HPDE6-E6E7 (cell line): Measurements from ENCODE around the gene PARD6G.

Experiments
- DNase-seq: peaks from one replicate; pipeline ENCODE4 v3.0.0; 2011; ENCODE audit warnings: missing footprints; ENCODE audit errors: extremely low spot score

Gene PARD6G

DNA sequence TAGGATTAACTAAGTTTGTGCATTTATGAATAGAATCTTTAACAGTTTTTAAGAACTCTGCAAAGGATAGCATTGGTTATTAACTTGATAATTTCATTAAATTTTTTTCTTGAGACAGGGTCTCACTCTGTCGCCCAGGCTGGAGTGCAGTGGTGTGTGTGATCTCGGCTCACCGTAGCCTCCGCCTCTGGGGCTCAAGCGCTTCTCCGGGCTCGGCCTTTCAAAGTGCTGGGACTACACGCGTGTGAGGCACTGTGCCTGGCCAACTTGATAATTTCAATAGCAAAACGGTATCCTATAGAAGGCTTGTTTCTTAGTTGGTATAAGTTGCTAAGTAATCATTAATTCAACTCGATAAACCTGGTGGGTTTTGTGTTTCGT lies 100.3 kb downstream of the PARD6G start:
- no peak for DNase-seq

DNA sequence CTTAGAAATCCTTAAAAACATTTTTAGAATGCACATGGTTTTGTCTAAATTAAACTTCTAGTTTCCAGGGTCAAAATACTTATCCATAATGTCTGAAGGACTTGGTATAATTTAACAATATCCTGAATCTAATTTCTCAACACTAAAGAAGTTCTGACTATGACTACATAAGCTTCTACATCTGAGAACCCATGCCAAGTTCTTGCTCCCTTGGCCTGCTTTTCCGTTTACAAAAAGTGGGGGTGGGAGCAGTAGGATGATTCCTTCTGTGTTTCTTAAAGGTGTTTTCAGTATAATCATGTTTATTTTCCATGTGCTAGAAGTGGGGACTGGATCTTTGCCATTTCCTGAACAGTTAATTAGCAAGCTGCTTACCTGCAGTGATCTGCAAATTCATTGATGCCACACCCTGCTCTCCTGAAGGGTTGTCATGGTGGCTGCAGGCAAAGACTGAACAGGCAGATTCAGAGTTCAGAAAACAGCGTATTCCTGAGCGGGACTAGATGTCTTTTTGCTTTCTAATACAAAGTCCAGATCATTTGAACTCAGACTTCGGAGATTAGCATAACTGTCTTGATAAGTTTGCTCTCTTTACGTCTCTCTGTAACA lies 102.0 kb downstream of the PARD6G start:
- DNase-seq: no peak

DNA sequence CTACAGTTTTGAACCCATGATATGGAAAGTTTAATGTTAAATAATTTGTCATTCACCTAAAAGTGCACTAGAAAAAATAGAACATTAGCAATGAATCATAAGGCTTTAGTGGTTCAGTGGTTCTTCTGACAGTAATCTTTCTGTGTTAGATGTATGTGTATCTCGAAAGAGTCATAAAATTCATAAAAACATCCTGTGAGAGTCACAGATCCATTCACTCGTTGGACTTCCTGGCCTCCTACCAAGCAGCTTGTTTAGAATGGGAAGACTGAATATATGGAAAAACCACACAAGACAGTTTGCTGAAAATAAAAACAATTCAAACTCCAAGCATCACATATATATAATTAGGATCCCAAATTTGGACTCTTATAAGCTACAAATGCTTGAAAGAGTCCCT lies 103.4 kb downstream of the PARD6G start:
- no peak for DNase-seq

DNA sequence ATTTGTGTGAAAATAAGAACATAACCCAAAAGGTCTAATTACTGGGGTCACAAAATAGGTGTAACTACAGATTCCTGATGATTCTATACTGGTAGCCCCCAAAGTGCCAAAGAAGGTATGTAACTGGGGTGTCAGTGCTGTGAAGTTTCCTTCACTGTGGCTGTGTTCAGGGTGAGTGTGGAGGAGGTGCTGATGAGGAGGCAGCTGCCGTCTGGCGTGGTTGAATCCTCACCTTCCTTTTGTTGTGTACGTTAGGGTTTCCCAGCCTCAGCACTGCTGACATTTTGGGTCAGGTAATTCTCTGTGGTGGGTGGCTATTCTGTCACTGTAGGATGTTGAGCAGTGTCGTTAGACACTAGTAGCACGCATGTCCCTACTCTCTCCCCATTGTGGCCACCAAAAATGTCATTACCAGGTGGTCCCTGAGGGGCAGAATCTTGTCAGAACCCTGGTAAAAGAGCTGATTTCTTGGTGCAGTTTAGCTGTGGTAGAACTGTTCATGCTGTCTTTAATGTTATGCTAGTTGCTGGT lies 106.8 kb downstream of the PARD6G start:
- DNase-seq: no peak

DNA sequence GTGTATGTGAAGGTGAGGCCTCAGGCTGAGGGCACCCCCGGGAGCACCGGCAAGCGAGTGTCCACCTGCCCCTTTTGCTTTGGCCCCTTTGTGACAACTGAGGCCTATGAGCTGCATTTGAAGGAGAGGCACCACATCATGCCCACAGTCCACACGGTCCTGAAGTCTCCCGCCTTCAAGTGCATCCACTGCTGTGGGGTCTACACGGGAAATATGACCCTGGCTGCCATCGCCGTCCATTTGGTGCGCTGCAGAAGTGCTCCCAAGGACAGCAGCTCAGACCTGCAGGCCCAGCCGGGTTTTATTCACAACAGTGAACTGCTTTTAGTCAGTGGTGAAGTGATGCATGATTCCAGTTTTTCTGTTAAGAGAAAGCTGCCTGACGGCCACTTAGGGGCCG lies 109.3 kb downstream of the PARD6G start:
- DNase-seq: no peak

DNA sequence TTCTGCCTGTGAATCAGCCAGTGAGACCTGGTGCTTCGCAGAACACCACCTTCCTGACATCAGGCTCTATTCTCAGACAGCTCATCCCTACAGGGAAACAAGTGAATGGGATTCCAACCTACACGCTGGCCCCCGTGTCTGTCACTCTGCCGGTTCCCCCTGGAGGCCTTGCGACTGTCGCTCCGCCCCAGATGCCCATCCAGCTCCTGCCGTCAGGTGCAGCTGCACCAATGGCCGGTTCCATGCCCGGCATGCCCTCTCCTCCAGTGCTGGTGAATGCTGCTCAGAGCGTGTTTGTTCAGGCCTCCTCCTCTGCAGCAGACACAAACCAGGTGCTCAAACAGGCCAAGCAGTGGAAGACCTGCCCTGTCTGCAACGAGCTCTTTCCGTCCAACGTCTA lies 110.2 kb downstream of the PARD6G start:
- no peak for DNase-seq

DNA sequence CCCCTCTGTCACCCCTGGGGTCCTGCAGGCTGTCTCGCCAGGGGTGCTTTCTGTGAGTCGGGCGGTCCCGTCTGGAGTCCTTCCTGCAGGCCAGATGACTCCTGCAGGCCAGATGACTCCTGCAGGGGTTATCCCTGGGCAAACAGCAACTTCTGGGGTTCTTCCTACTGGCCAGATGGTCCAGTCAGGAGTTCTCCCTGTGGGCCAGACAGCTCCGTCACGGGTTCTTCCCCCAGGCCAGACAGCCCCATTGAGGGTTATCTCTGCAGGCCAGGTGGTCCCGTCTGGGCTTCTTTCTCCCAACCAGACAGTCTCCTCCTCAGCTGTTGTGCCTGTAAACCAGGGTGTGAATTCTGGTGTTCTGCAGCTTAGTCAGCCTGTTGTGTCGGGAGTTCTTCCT lies 110.6 kb downstream of the PARD6G start:
- DNase-seq: no peak

DNA sequence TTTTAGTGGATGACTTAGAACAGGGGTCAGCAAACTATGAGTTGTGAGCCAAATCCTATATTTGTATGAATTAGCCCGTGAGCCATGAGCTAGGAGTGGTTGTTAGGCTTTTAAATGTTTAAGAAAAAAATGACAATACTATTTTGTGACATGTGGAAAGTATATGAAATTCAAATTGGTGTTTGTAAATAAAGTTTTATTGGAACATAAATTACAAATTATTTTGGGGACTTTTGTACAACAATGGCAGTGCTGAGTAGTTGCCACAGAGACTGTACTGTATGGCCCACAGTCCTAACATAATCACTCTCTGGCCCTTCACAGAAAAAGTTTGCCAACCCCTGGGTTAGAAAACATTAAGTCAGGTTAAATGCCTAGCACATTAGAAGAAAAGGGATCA lies 112.2 kb downstream of the PARD6G start:
- no peak for DNase-seq

DNA sequence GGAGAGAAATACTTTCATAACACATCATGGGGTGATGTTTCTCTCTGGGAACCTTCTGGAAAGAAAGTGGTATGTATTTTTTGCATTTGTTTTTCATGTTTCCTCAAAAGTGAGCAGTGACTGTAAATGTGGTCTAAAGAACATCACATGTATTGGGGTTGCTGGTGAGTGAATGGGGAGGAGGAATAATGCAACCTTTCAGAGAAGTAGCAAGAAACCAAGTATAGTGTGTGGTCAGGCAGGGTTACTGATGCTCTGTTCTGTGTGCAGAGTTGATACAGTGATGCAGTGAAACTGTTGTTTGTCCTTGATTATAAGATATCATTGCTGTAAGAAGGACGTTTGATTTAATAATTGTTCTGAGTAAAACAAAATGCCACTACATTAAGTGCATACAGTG lies 114.2 kb downstream of the PARD6G start:
- no peak for DNase-seq

DNA sequence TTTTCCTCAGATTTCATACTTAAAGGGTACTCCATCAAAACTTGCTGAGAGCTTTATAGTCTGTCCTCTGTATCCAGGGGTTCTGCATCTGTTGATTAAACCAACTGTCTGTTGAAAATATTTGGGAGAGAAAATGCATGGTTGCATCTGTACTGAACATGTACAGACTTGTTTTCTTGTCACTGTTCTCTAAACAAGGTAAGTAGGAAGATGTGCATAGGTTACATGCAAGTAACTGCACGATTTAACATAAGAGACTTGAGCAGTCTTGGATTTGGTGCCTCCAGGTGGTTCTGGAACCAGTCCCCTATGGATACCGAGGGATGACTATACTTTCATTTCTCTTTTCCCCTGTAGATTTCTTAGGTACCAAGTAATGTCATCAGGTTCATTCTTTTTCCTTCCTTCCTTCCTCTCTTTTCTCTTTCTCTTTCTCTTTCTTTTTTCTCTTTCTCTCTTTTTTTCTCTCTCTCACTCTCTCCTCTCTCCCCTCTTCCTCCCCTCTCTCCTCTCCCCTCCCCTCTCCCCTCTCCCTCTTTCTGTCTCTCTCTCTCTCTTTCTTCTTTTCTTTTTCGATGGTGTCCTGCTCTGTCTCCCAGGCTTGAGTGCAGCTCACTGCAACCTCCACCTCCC lies 115.0 kb downstream of the PARD6G start:
- no peak for DNase-seq

DNA sequence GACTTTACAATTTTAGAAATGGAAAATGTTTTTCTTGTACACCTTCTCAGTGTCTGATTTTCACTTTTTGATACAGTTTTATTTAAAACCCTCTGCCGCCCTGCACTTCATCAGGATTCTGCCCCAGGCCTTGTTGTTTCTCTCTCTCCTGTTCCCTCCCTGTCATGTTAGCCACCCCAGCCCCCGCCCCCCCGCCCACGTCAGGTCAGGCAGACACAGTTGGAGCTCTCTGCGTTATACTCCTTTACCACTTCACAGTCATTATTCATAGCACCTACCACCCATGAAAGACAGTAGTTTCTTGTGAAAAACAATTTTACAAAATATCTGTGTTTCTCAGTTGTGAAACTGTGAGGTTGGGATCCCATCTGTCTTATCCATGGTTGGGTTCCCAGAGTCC lies 116.8 kb downstream of the PARD6G start:
- no peak for DNase-seq

DNA sequence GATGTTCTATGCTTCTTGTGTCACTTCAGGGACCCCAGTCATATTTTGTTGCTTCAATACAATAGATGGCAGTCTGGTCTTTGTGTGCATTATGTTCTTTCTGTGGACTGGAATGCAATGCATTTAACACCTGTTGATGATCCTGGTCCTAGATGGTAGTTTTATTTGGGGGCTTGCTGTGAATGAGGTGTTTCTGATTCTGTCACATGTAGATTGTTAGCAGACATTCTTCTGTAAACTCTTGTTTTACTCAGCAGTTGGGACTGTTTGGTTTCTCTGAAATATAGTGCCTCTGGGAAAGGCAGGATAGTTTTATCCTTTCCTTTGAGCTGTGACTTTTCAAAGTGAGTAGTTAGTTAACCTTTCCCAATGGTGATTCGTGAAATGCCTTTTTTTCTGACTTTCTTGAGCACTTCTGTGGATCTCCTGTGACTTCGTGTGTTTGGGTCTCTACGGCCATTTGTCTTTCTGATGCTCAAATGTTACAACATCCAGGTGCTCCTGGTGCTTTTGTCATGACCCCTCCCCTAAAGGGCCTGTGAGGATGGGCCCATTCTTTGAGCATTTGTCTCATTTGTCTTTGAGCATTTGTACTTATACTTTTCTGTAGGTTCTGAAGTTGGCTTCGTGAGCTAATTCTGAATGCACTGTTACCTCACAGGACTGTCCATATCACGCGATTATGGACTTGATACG lies 117.5 kb downstream of the PARD6G start:
- no peak for DNase-seq

DNA sequence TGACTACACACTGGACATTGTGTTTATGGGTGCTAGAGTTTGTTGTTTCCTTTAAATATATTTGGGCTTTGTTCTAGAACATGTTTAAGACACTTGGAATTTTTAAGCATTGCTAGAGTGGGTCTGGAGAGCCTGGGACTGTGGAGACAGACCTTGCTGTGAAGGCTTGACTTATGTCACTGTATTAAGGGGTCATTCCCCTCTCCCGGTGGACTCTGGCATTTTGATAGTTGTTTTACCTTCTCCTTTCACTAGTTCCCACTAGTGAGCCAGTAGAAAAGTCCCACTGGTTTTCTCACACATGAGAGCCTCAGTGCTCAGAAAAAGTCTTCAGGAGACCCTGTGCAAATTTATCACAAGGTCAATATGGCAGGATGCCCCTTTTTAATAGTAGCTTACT lies 119.7 kb downstream of the PARD6G start:
- DNase-seq: no peak

DNA sequence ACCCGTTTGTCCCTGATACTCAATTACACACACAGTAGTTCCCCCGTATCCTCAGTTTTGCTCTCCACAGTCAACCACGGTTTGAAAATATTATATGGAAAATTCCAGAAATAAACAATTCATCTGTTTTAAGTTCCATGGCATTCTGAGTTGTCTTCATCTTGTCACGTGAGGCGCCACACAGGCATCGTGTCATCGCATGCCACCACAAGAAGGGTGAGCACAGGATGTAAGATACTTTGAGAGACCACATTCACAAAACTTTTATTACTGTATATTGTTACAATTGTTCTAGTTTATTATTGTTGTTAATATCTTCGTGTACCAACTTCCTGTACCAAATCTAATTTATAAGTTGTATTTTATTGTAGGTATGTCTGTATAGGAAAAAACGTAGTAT lies 120.5 kb downstream of the PARD6G start:
- DNase-seq: no peak

DNA sequence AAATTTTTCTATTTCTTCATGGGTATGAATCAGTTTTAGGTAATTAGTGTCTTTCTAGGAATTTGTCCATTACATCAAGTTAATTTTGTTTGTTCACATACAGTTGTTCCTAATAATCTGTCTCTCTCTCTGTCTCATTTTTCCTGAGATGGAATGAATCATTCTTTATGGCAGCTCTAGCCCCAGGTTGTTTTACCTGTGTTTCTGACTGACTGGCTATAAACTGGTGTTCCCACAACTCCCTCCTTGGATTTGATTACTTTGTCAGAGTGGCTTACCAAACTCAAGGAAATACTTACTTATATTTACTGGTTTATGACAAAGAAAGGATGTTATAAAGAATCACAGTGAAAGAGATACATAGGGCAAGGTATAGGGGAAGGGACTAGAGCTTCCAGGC lies 123.2 kb downstream of the PARD6G start:
- DNase-seq: no peak

DNA sequence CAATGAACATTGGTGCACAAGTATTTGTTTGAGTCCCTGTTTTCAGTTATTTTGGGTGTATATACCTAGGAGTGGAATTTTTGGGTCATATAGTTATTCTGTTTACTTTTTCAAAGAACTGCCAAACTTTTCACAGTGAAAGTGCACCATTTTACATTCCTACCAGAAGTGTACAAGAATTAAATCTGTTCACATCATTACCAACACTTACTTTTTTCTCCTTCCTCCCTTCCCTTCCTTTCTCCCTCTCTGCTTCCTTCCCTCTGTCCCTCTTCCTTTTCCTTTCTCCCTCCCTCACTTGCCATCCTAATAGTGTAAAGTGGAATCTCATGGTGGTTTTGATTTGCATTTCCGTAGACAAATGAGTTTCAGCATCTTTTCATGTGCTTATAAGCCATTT lies 126.4 kb downstream of the PARD6G start:
- no peak for DNase-seq

DNA sequence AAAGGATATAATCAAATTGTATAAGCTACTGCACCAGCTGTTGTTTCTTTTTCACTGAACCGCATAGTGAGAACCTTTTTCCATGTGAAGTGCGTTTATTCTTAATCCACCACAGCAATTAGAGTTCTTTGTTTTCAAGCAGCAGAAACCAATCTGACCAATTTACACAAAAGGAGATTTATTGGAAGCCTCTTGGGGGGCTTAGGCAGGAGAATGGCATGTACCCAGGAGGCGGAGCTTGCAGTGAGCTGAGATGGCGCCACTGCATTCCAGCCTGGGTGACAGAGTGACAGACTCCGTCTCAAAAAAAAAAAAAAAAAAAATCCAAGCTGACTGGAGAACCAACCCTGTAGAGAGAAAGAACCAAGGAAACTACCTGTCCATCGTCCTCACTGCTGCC lies 128.2 kb downstream of the PARD6G start:
- no peak for DNase-seq

DNA sequence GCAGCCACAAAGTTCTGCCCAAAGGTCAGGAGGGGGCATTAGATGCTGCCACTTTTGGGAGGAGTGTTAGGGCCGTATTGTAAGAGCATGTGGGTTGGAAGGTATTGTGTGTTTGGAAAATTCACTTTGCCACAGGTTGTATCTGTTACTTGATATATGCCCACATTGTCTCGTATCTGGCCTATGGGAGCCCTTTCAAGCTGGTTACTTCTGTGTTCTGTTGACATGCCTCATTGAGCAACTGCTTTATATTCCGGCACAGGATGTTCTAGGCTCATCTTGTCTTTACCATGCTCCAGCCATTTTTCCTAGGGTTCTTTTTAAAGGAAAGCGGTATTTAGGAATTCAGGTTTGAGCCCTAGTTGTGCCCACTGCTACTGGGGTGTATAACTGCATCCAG lies 132.3 kb downstream of the PARD6G start:
- no peak for DNase-seq

DNA sequence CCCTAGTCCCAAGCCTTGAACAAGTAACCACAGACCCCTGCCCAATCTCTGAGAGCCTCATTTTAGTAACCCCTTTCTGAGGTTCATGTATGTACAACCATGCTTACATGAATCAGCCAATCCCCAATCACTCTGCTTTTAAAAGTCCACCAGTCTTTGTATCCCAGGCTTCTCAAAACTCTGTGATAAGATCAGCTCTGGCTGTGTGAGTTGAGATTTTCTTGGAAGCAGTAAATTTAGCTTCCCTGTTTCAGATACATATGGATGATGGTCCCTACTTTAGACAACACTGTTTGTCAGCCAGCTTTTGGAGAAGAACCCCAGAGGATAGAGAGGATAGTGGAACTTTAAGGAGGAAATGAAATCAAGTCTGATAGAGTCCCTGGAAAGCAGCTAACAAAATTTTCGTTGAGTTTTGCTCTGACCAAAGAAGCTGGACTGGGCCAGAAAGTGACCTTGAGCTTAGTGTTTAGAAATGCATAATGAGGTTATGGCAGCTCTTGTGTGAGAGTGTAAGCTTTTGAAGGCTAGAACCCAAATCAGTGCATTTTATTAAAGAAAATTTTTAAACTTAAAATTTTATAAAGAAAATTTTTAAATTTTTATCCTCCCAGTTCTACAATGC lies 134.6 kb downstream of the PARD6G start:
- no peak for DNase-seq

DNA sequence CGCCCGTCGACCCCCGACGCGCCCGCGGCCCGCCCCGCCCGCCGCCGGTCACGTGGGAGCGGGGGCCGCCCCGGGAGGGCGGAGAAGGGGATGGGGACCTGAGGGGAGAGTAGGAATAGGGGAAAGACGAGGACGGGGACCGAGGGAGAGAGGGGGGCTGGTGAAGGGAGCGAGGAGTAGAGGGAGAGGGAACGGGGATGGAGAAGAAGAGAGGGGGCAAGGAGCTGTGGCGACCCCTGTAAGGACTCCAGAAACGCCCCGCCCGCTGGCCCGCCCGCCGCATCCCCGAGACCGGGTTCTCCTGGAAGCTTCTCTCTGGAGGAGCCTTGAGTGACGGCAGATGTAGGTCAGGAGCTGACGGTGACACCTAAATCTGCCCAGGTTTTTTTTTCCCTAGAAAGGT lies 137.6 kb downstream of the PARD6G start:
- DNase-seq: peak; percentile 35

DNA sequence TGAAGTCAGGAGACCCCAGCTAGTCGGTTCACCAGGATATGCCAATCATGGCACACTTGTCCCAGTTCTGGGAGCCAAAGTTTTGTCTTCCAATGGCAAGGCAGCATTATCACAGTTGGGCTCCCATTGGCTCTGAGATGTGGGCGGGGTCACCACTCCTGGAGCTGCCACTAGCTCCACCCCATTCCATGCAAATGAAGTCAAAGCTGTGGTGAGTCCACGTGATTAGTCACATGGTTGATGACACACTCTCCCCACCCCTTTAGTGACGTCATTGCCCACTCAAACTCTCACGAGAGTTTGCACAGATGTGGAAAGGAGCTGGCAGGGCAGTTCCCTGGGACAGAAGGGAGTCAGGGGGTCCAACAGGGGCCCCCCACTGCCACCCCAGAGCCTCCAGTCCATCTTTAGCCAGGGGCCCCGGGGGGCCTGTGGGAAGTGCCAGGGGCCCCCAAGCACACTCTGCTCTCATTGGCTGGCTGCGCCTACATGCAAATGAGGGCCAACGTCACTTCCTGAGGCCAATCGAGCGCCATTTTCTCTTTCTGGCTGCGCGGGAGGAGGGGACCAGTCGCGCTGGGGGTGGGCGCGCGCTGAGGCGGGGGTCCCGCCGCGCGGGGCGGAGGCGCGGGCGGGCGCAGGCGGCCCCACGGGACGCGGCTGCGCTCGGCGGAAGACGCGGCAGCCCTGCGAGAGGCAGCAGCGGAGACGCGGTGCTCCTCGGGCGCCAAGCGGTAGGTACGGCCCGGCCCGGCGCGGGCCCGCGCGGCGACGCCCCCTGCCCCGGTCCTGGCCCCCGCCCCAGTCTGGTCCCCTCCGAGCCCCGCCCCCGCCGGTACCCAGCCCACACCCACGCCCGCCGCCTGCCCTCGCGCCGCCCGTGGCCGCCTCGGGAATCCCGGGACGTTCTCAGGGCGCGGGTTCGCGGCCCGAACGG lies 138.3 kb downstream of the PARD6G start, which contains the start of gene ADNP2:
ADNP2 (plus strand) TSS at position 524 of the 937 bp plus-strand sequence. CDS start 8,281 bp downstream, outside the sequence.
- DNase-seq: peak; percentile 83
